Kasumi-1 (cell line): Measurements from ENCODE around the gene TMEM9.
"Not testable (repeated sequence)": the region's sequence is repeated elsewhere in the genome, so short reads cannot be mapped to it uniquely, and the experiment has no call there.

Experiments
- DNase-seq, 2 experiments: peaks; one replicate each; lab custom pipeline; 2025; lab: John Stamatoyannopoulos, UW

The TMEM9 gene

DNA sequence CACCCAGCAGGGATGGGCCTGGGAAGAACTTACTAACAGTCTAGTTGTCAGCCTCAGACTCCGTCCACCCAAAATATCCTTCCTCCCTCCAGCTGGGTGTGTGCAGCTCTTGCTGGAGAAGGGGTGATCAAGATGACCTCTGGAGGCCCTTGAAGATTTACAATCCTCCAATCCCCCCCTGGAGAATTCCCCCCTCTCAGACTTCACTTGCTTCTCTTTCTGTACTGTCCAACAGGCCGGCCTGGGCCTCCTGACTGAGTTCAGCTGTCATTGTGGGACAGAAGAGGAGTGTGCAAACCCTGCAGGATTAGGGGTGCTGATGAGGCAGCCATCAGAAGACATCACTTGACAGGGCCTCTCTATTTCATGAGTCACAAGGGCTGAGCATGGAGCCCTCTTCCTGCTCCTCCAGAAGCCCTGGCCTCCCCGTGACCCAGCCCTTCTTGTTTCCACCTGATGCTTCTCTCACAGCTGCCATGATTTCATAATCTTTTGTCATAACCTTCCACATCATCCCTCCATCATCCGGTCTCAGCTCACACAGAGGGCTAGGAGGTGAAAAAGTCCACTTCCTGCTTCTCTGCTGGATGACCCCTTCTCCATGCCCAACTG lies 18.8 kb upstream of the TMEM9 start:
- no peak for DNase-seq

DNA sequence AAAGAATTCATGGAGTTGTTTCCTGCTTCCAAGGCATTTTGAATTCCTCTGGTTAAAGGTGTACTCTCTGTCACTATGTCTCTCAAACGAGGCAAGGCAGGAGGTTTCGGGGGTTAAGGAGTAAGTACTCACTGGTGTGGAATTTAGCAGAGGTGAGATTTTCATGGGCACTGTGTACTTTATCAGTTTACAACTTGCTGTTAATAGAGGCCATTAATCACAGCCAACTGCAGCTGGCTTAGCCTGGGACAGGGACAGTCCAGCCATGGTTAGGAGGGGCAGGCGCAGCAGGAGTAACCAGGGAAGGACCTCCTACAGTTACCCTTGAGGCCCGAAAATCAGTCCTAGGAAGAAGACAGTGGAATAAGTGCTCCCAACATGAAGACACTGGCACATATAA lies 18.1 kb upstream of the TMEM9 start:
- no peak for DNase-seq

DNA sequence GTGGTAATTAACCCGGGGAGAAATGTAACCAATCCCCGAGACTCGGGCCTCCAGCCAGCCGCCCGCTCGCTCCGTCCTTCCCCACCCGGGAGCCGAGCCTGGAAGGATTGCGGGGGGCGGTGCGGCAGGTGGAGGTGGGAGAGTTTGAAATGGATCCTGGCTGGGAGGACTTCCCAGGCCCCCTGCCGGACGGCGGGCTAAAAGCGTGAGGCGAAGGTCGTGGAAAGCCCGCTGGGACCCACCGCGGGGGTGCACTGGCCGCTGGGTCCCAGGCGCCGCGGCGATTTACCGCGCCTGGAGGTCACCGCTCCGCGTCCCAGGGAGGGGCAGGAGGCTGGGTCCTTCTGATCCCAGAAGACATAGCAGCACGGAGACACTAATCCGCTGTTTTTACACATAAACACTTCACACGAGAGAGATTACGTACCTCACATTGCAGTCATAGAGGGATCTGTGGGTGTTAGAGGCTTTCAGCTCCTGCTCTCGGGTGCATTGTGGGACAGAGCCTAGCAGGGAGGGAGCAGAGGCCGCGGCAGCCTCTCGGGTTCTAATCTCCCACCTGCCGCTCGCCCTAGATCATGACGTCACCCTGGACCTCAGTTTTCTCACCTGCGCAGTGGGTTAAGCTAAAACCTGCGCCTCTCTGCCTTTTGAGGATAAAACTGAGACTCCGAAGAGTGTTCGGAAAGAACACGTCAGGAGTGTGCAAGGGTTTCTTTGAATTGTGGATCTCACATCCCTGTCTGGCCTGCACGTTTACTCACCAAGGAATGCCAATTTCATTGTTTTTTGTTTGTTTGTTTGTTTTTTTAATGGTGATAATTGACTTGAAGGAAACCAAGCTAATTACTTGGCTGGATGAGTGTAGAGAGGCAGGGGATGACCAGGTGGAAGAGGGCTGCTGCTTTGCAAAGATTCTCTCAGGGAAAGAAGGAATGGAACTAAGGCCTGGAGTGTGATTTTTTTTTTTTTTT lies 17.1 kb upstream of the TMEM9 start:
- peak; percentile 2 to 43 for DNase-seq

DNA sequence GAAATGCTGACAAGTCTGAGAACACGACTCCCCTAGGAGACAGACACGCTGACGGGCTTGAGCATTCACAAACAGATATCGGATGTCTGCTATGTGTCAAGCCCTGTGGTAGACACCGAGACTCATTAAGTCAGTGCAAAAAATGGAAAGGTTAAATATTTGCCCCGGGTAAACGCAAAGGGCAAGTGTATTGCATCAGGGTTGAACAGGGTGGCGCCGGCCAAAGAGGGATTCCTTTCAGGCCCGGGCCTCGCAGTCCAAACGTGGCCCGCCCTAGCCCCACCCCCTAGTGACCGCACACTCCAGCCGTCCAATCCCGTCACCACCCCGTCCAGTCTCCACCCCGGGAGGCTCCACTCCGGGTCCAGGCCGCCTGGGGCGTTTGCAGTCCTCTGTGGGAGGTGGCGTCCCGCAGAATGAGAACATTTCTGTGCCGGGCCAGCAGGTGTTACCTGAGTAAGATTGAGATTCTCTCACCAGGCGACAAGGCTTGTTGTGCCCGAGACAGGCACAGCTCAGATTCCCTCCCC lies 16.3 kb upstream of the TMEM9 start:
- peak; percentile 69 to 80 for DNase-seq

DNA sequence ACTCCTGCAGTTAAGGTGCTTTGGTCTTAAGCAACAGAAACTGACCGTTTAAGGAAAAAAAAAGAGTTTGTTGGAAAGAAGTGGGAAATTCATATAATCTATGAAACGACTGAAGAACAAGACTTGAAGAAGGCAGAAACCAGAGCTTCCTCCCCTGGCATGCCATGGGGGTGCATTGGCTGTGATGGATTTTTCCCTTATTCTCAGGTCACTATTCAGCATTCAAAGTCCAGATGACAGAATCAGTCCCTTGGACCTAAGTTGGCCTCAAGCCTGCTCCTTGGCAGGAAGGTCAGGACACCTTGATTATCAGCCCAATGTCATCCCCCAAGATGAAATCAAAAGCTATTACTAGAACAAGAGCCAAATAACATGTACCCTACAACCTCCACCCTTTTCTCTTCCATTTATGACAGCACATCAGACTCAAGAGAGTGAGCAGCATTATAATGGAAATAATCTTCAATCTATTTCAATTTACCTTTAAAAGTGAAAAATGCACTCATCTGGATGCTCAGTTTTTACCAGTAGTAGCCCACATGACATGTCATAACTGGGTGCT lies 15.8 kb upstream of the TMEM9 start:
- no peak for DNase-seq

DNA sequence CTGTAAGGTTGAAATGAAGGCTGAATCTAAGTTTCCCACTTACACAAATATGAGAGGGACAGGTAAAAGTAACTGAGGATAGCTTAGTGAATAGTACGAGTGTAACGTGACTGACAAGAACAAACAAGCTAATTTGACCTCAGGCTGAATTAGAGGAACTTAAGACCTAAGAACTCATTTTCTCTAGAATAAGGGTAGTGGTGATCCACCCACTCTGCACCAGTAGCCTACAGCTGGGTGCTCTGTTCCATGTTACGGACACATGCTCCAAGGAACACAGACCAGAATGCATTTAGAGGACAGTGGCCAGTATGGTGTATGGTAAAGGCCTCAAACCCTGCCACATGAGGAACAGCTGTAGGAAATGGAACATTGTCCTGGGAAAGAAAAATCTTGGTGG lies 14.9 kb upstream of the TMEM9 start:
- no peak for DNase-seq

DNA sequence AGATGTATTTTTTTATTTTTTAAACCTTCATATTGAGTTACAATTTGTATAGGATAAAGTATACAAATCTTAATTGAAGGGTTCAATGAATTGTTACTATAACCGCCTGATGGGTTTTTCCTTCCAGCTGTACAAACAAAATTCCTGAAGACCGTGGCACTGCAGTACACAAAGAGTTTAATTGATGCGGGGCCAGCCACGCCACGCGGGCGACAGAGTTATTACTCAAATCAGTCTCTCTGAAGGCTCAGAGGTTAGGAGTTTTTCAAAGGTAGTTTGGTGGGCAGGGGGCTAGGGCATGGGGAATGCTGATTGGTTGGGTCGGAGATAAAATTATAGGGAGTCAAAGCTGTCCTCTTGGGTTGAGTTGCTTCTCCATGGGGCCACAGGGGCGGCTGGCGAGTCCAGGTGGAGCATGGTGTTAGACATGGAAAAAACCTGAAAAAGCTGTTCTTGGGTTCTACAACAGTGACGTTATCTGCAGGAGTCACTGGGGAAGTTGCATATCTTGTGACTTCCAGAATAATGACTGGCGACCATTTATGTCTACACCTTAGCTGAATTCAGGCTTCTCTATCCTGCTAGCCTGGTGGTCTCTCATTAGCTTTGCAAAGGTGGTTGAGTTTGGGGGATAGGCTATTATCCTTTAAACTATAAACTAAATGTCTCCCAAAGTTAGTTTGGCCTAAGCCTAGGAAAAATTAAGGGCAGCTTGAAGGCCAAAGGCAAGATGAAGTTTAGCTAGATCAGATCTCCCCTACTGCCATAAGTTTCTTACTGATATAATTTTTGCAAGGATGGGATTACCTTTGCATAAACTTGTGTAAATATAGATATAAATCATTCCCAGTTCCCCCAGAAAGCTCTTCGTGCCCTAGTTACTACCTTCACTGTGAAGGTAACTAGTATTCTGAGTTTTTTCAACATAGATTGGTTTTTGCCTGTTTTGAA lies 13.0 kb upstream of the TMEM9 start:
- DNase-seq, result no peak

DNA sequence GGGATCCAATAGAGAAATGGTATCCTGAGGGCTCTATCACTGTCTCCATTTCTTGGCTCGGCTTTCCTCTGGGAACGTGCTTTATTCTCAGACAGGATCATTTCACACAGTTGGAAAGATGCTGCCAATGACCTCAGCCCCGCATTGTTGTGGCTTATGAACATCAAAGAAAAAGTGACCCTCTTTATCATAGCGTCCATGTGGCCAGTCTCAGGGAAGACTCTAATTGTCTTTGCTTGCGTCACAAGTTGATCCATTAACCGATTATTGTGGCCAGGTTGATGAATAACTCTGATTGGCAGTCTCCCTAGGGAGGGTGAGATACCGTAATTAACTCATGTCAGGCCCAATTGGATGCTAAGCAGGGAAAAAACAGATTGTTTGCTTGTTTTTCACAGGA lies 10.4 kb upstream of the TMEM9 start:
- DNase-seq, result no peak

DNA sequence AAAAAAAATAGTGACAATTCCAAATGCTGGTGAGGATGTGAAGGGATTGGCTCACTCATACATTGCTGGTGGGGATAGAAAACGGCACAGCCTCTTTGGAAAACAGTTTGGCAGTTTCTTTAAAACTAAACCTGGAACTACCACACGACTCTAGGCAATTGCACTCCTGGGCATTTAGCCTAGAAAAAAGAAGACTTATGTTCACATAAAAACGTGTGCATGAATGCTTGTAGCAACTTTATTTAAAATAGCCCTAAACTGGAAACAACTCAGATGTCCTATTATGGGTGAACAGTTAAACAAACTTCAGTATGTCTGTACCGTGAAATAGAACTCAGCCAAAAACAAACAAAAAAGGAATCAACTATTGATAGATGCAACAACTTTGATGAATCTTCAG lies 9.4 kb upstream of the TMEM9 start:
- no peak for DNase-seq

DNA sequence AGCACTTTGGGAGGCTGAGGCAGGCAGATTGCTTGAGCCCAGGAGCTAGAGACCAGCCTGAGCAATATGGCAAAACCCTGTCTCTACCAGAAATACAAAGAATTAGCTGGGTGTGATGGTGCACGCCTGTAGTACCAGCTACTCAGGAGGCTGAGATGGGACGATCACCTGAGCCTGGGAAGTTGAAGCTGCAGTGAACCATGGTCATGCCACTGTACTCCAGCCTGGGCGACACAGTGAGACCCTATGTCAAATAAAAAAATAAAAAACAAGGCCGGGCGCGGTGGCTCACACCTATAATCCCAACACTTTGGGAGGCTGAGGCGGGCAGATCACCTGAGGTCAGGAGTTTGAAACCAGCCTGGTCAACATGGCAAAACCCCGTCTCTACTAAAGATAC lies 8.8 kb upstream of the TMEM9 start:
- DNase-seq, result not testable (repeated sequence)

DNA sequence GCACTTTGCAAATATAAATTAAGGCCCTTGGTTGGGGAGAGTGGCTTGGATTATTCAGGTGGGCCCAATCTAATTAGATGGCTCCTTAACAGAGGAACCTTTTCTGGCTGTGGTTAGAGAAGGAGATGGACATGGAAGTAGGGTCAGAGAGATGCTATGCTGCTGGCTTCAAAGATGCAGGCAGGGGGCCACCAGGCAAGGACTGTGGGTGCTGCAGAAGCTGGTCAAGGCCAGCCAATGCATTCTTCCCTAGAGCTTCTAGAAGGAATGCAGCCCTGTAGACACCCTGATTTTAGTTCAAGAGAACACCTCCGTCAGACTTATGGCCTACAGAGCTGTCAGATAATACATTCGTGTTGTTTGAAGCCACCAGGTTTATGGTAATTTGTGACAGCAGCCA lies 3.7 kb upstream of the TMEM9 start:
- DNase-seq, result no peak

DNA sequence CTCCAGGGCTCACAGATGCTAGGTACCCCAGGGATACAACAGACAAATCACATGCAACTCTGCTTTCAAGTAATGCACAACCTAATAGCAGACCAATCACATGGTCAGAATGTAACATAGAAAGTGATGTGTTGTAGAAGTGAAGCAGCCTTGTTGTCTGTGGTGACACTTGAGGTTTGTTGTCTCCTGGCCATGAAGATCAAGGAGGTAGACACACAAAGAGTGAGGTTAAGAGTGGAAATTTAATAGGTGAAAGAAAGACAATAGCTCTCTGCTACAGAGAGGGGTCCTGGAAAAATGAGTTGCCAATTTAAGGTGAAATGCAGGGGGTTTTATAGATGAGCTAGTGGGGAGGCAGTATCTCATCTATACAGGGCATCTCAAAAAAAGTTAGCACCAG lies 2.5 kb upstream of the TMEM9 start:
- DNase-seq, result no peak

DNA sequence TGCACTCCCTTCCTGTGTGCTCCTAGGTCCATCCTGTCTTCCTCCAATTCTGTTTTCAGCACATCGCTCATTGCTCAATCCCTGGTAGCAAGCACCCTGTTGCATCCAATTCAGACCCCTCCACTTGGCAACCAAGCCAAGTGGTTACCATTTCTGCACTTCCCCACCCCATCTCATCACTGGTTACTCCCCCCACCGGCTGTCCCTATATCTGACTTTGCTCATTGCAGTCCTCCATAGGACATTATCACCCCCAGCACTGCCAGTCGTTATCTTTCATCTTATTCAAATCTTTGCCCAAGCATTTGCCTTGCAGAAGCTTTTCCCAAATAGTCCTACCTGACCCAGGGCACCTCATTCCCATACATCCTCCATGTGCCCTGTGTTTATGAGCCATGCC lies 2.1 kb upstream of the TMEM9 start:
- no peak for DNase-seq

DNA sequence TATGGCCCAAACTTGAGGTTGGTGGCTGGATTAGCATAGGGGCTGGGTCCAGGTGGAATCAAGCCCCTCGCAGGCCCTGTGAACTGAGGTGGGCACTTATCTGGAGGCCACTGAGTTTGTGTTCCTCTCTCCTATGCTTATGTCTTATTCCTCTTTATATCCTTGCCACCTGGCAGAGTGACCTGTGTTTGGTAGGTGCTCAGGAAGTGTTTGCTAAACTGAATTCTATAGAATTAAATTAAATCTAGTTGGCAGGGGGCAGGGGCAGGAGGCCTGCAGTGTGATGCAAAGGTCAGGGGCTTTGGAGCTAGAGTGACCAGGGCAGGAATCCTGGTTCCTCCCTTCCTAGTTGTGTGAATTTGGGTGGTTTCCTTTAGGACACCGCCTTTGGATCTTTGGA lies 1.1 kb upstream of the TMEM9 start:
- DNase-seq, result no peak

DNA sequence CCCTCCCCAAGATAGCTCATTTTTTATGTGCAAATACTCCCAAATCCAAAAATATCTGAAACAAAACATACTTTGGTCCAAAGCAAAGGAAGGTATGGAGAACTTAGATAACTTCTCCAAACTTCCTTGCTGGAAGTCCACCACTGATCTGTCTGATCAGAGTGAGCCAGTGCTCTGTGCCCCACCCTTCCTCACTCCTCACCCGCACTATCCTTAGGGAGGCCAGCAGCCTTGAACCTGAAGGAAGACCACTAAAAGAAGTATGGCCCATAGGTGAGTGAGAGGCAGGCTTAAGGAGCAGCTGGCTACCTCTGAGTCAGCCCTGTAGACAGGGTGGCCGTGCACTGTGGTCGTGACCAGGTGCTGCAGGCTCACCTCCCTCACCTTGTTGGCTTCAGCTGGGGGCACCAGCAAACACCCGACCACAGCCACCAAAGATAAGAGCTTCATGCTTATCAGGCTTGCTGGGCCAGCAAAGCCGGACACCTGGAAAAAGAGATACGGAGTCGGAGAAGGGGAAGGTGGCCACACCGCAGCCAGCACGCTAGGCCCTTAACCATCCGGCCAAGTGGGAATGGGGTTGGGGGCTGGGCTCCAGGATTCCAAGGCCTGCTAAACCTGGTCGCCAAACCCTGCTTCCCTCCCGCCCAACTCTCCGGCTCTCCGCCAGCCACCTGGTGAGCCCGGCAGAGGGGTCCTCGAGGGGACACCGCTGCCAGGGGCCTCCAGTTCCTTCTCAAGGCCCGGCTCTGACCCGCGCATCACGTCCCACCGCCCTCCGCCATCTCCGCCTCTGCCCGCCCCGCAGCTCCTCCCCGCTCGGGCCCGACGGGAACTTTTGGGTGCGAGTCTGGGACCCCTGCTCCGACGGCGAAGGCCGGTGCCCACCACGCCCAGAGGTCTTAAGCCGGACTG lies 543 bp downstream of the TMEM9 start:
- peak; percentile 46 to 58 for DNase-seq

DNA sequence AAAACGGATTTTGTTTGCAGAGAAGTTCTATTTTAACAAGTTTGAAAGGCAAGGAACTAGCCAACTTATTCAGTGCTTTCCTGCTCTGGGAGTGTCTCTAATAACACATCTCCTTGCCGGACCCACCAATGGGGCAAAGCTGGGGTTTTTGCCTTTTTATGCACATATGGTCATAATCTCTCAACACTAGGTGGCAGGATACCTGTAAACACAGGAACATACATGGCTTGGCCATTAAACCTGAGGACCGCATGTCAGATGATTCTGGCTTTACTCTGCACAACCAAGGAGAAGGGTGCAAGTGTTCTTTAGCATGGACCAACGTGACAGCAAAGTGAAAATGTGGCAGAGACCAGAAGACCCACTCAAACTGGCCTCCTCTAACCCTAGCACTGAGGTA lies 4.9 kb downstream of the TMEM9 start:
- DNase-seq, result peak; percentile 44 to 45

DNA sequence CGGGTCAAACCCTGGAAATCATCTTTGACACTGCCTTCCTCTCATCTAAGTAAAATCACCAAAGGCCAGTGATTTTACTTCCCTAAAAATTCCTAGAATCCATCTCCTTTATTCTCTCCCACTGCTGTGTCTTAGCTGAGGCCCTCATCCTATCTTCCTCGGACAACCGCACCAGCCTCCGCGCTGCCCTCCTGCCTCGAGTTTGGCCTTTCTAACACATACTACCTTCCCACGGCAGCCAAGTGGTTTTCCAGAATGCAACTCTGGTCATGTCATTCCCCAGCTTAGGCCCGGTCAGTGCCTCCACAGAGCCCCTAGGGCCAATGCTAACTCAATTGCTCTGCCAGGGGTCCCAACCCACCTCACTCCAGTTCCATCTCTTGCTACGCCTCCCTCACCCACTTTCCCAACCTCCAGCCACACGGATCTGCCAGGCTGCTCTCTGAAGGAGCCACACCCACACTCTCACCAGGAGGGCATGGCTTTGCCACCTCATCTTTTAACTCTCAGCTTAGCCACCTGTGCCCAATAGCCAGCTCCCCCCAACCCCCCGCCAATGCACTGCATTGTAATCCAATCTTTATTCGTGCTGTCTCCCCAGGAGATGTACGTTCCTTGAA lies 6.8 kb downstream of the TMEM9 start:
- DNase-seq, result no peak

DNA sequence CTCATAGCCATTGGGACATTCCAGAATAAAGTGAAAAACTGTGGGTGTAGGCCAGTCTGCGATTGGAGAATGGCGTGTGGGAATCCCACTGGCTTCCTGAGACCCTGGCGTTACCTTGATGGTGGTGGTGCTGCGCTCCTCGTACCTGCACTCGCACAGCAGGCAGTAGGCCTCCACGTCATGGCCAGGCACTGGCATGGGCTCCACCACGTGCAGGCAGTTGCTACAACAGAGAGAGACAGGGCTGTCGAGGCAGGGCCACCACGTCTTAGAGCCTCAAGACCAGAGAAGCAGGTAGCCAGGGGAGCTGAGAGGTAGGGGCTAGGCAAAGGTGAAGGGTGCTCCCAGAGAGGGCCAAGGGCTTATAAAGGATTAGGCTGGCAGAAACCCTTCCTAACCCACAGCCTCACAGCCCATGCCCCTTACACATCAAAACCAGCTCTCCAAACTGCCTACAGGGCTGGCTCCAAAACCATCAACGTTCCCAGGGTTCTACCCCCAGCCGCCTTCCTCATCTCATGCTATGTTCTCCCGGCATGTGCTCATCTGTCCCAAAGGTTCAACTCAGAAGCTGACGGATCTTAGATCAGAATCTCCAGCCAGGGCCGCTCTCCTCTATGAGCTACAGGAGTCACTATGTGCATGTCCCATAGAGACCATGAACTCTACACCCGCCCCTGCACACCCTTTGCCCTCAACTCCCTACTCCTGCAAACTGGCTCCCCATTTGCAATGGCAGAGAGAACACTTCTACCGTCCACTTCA lies 7.5 kb downstream of the TMEM9 start:
- DNase-seq, result no peak

DNA sequence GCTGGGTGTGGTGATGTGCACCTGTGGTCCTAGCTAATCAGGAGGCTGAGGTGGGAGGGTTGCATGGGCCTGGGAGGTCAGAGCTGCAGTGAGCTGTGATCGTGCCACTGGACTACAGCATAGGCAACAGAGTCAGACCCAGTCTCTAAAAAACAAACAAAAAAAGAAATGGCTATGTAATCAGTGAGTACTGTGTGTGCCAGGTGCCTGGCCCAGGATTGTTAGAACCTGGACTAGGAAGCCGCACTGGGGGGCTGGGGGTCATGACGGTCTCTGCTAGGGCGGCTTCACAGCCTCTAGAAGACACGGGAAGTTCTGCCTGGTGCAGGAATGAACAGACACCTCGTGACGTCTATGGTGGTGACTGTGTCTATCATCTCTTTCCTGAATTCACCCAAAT lies 8.5 kb downstream of the TMEM9 start:
- DNase-seq, result no peak

DNA sequence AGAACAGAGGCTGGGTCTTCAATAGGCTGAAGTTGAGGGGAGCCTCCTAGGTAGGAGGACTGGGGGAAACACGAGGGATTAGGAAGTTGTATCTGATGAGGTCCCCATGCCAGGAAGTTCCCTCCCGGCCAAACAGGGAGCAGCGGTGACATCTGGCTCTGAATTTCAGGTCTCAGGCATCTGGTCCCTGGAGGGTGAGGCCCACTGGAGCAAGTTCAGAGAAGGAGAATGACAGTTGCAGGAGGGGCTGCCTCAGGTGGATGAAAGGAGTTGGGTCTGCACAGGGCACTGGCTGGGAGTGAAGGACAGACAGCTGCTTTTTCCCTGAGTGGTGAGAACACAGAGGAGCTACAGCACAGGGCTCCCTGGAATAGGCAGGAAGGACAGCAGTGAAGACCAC lies 9.1 kb downstream of the TMEM9 start:
- no peak for DNase-seq
